Measurements from ENCODE around the gene SLC8A3.

Gene SLC8A3

GRCh38 chr14:70113211-70113610 is 75.5 kb downstream of the SLC8A3 start:
- H3K27me3 ChIP-seq (ENCODE audit: control insufficient read depth, insufficient read depth, low read length) = no peaks in the 10 kb centered on the region
- peaks cover 2% of the 10 kb centered on the region for H3K4me1 ChIP-seq (ENCODE audit: control insufficient read depth, insufficient read depth, low read length)
- no peaks in the 10 kb centered on the region for H3K36me3 ChIP-seq (ENCODE audit: control insufficient read depth, insufficient read depth, low read length)
- no peak overlapping the region for H3K9ac ChIP-seq (ENCODE audit: low read depth, low read length)
- no peak overlapping the region for H3K4me3 ChIP-seq (ENCODE audit: low read depth, low read length)
- no peaks in the 10 kb centered on the region for H3K9me3 ChIP-seq (ENCODE audit: control insufficient read depth, insufficient read depth, low read length)

- H3K4me1 ChIP-seq (ENCODE audit: control insufficient read depth, insufficient read depth, low read length) = no peaks in the 10 kb centered on the region
- H3K9ac ChIP-seq (ENCODE audit: low read depth, low read length) = no peak overlapping the region
- H3K27me3 ChIP-seq (ENCODE audit: control insufficient read depth, insufficient read depth, low read length) = peaks cover 3% of the 10 kb centered on the region
Measured at GRCh38 chr14:70108419-70108818, 80.3 kb downstream of the SLC8A3 start.

GRCh38 chr14:70107309-70107708 is 81.4 kb downstream of the SLC8A3 start:
- no peaks in the 10 kb centered on the region for H3K36me3 ChIP-seq (ENCODE audit: control insufficient read depth, insufficient read depth, low read length)
- peaks cover 3% of the 10 kb centered on the region for H3K27me3 ChIP-seq (ENCODE audit: control insufficient read depth, insufficient read depth, low read length)
- H3K4me1 ChIP-seq (ENCODE audit: control insufficient read depth, insufficient read depth, low read length) = no peaks in the 10 kb centered on the region
- no peak overlapping the region for H3K9ac ChIP-seq (ENCODE audit: low read depth, low read length)
- no peaks in the 10 kb centered on the region for H3K9me3 ChIP-seq (ENCODE audit: control insufficient read depth, insufficient read depth, low read length)
- no peak overlapping the region for H3K4me3 ChIP-seq (ENCODE audit: low read depth, low read length)

More at GRCh38 chr14:70108419-70108818, 80.3 kb downstream of the SLC8A3 start:
- Histone ChIP-seq H3K4me3 (ENCODE audit: low read depth, low read length) (no peak overlapping the region), H3K9me3 (ENCODE audit: control insufficient read depth, insufficient read depth, low read length) (no peaks in the 10 kb centered on the region), H3K36me3 (ENCODE audit: control insufficient read depth, insufficient read depth, low read length) (no peaks in the 10 kb centered on the region)

DNA sequence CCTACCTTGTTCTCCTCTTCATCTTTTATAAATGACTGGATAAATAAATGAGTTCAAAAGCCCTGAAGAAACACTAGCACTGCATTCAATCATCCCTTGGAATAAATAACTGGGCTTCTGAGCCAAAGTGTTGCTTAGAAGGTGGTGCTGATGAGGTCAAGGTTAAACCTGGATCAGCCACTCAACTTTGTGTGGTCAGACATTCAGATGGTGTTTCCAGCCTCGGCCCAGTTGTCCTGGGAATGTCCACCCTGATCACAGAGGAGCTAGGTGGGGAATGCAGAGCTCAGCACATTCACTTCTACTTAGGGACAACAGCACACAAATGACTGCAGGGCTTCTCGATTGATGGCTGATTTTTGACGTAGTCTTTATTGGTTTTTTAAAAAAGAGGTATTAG is 88.7 kb downstream of the SLC8A3 start:
- H3K27me3 ChIP-seq (ENCODE audit: control insufficient read depth, insufficient read depth, low read length) = no peaks in the 10 kb centered on the region
- H3K4me1 ChIP-seq (ENCODE audit: control insufficient read depth, insufficient read depth, low read length) = no peaks in the 10 kb centered on the region
- H3K9ac ChIP-seq (ENCODE audit: low read depth, low read length) = no peak overlapping the region
- H3K4me3 ChIP-seq (ENCODE audit: low read depth, low read length) = no peak overlapping the region
- H3K9me3 ChIP-seq (ENCODE audit: control insufficient read depth, insufficient read depth, low read length) = no peaks in the 10 kb centered on the region
- no peaks in the 10 kb centered on the region for H3K36me3 ChIP-seq (ENCODE audit: control insufficient read depth, insufficient read depth, low read length)

- Histone ChIP-seq H3K9me3 (ENCODE audit: control insufficient read depth, insufficient read depth, low read length) (no peaks in the 10 kb centered on the region), H3K36me3 (ENCODE audit: control insufficient read depth, insufficient read depth, low read length) (no peaks in the 10 kb centered on the region), H3K27me3 (ENCODE audit: control insufficient read depth, insufficient read depth, low read length) (no peaks in the 10 kb centered on the region), H3K4me3 (ENCODE audit: low read depth, low read length) (no peak overlapping the region), H3K4me1 (ENCODE audit: control insufficient read depth, insufficient read depth, low read length) (peaks cover 3% of the 10 kb centered on the region), H3K9ac (ENCODE audit: low read depth, low read length) (no peak overlapping the region)
Measured at GRCh38 chr14:70098250-70098809, 90.4 kb downstream of the SLC8A3 start.

- H3K4me1 ChIP-seq (ENCODE audit: control insufficient read depth, insufficient read depth, low read length) = peaks cover 3% of the 10 kb centered on the region
Measured at GRCh38 chr14:70097576-70098249, 91.0 kb downstream of the SLC8A3 start.

GRCh38 chr14:70096866-70097265 is 91.9 kb downstream of the SLC8A3 start:
- H3K4me3 ChIP-seq (ENCODE audit: low read depth, low read length) = no peak overlapping the region
- no peak overlapping the region for H3K9ac ChIP-seq (ENCODE audit: low read depth, low read length)
- H3K9me3 ChIP-seq (ENCODE audit: control insufficient read depth, insufficient read depth, low read length) = no peaks in the 10 kb centered on the region
- H3K36me3 ChIP-seq (ENCODE audit: control insufficient read depth, insufficient read depth, low read length) = no peaks in the 10 kb centered on the region
- H3K27me3 ChIP-seq (ENCODE audit: control insufficient read depth, insufficient read depth, low read length) = no peaks in the 10 kb centered on the region
- peaks cover 3% of the 10 kb centered on the region for H3K4me1 ChIP-seq (ENCODE audit: control insufficient read depth, insufficient read depth, low read length)

More at GRCh38 chr14:70097576-70098249, 91.0 kb downstream of the SLC8A3 start:
- no peaks in the 10 kb centered on the region for H3K9me3 ChIP-seq (ENCODE audit: control insufficient read depth, insufficient read depth, low read length)
- no peaks in the 10 kb centered on the region for H3K36me3 ChIP-seq (ENCODE audit: control insufficient read depth, insufficient read depth, low read length)
- no peaks in the 10 kb centered on the region for H3K27me3 ChIP-seq (ENCODE audit: control insufficient read depth, insufficient read depth, low read length)
- no peak overlapping the region for H3K9ac ChIP-seq (ENCODE audit: low read depth, low read length)
- no peak overlapping the region for H3K4me3 ChIP-seq (ENCODE audit: low read depth, low read length)

- Histone ChIP-seq H3K36me3 (ENCODE audit: control insufficient read depth, insufficient read depth, low read length) (no peaks in the 10 kb centered on the region), H3K4me3 (ENCODE audit: low read depth, low read length) (no peak overlapping the region), H3K9ac (ENCODE audit: low read depth, low read length) (no peak overlapping the region), H3K9me3 (ENCODE audit: control insufficient read depth, insufficient read depth, low read length) (no peaks in the 10 kb centered on the region), H3K4me1 (ENCODE audit: control insufficient read depth, insufficient read depth, low read length) (peaks cover 3% of the 10 kb centered on the region), H3K27me3 (ENCODE audit: control insufficient read depth, insufficient read depth, low read length) (no peaks in the 10 kb centered on the region)
Measured at GRCh38 chr14:70094631-70095030, 94.1 kb downstream of the SLC8A3 start.

DNA sequence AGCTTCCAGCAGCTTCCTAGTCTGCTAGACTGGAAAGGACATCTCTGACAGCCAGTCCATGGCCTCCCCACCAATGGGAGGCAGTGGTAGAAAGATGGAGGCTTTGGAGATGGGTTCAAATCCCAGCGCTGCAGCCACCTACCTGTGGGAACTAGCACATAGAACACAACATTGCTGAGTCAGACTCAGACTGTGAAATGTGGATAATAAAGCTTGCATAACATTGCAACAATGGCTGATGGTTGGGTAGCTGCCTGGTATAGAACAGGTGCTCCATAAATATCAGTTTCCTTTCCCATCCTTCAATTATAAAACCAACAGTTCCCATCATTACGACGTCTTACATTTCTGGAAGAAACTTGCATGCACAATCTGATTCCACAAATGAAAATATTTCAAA is 94.6 kb downstream of the SLC8A3 start:
- Histone ChIP-seq H3K9me3 (ENCODE audit: control insufficient read depth, insufficient read depth, low read length) (no peaks in the 10 kb centered on the region), H3K9ac (ENCODE audit: low read depth, low read length) (no peak overlapping the region), H3K36me3 (ENCODE audit: control insufficient read depth, insufficient read depth, low read length) (no peaks in the 10 kb centered on the region), H3K27me3 (ENCODE audit: control insufficient read depth, insufficient read depth, low read length) (no peaks in the 10 kb centered on the region), H3K4me3 (ENCODE audit: low read depth, low read length) (no peak overlapping the region), H3K4me1 (ENCODE audit: control insufficient read depth, insufficient read depth, low read length) (peaks cover 3% of the 10 kb centered on the region)

GRCh38 chr14:70093156-70093555 is 95.6 kb downstream of the SLC8A3 start:
- no peak overlapping the region for H3K9ac ChIP-seq (ENCODE audit: low read depth, low read length)
- H3K4me3 ChIP-seq (ENCODE audit: low read depth, low read length) = no peak overlapping the region
- H3K4me1 ChIP-seq (ENCODE audit: control insufficient read depth, insufficient read depth, low read length) = peaks cover 3% of the 10 kb centered on the region
- H3K36me3 ChIP-seq (ENCODE audit: control insufficient read depth, insufficient read depth, low read length) = no peaks in the 10 kb centered on the region
- H3K27me3 ChIP-seq (ENCODE audit: control insufficient read depth, insufficient read depth, low read length) = no peaks in the 10 kb centered on the region
- no peaks in the 10 kb centered on the region for H3K9me3 ChIP-seq (ENCODE audit: control insufficient read depth, insufficient read depth, low read length)

DNA sequence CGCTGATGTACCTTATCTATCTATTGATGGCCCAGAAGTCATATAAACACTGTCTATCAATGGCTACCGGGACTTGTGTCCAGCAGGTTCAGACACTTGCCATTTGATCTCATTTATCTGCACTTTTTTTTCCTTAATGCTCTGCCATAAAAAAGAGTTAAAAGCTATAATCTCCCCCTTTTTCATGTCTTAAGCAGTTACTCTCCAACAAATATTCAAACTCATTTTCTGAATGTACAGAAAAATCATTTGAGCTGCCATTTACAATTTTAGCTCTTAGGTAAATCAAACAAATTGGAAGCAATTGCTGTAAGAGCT is 101.4 kb downstream of the SLC8A3 start:
- no peaks in the 10 kb centered on the region for H3K9me3 ChIP-seq (ENCODE audit: control insufficient read depth, insufficient read depth, low read length)
- no peak overlapping the region for H3K4me3 ChIP-seq (ENCODE audit: low read depth, low read length)
- no peak overlapping the region for H3K9ac ChIP-seq (ENCODE audit: low read depth, low read length)
- no peaks in the 10 kb centered on the region for H3K36me3 ChIP-seq (ENCODE audit: control insufficient read depth, insufficient read depth, low read length)
- no peaks in the 10 kb centered on the region for H3K4me1 ChIP-seq (ENCODE audit: control insufficient read depth, insufficient read depth, low read length)
- no peaks in the 10 kb centered on the region for H3K27me3 ChIP-seq (ENCODE audit: control insufficient read depth, insufficient read depth, low read length)

DNA sequence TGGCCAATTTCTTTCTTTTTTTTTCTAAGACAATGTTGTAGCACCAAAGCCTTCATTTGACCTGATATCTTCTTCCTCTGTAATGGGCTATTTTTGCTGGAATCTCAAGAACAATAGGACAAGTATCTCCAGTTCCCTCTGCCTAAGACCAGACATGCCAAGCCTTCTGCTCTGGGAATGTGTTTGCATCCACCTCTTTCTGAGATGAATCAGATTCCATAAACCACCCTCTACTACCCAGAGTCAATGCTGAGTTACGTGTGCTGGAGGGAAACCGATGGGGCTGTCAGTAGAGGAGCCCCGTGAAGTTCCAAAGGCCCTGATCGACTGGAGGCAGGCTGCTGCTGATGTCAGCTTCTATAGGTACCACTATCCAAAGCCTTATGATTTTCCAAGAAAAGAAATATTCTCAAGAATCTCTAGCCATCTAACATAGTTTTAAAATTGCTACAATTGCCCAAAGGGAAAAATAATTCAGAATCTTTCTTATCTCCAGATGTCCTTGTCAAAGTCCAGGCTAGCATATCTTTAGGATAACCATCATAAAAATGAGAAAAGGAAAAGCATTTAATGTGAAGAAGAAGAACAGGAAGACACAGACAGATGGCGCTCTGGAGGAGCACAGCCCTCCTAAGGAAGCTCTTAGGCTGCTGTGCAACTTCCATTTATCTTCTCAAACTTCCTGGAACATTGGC is 101.9 kb downstream of the SLC8A3 start:
- H3K27me3 ChIP-seq (ENCODE audit: control insufficient read depth, insufficient read depth, low read length) = no peaks in the 10 kb centered on the region
- H3K4me1 ChIP-seq (ENCODE audit: control insufficient read depth, insufficient read depth, low read length) = no peaks in the 10 kb centered on the region
- H3K4me3 ChIP-seq (ENCODE audit: low read depth, low read length) = no peak overlapping the region
- H3K9ac ChIP-seq (ENCODE audit: low read depth, low read length) = no peak overlapping the region
- no peaks in the 10 kb centered on the region for H3K36me3 ChIP-seq (ENCODE audit: control insufficient read depth, insufficient read depth, low read length)
- H3K9me3 ChIP-seq (ENCODE audit: control insufficient read depth, insufficient read depth, low read length) = no peaks in the 10 kb centered on the region

Measured in iPS-15b (cell line).